GM21423 (cell line): Measurements from ENCODE around the gene RNF151.
"Not testable (repeated sequence)": the region's sequence is repeated elsewhere in the genome, so short reads cannot be mapped to it uniquely, and the experiment has no call there.

Source experiments
- ATAC-seq: cut with Tn5 transposase; IDR thresholded peaks from one replicate; pipeline ENCODE4 v1.9.1; 2021; ENCODE audit warnings: mild to moderate bottlenecking, moderate library complexity; ENCODE audit not compliant: unreplicated experiment

Gene RNF151

GRCh38 chr16:2004795-2005517, 38.3 kb downstream of the RNF151 start:
- ATAC-seq, result no peak

GRCh38 chr16:2005646-2006045, 39.0 kb downstream of the RNF151 start:
- ATAC-seq, result no peak

- no peak for ATAC-seq
These were observed 39.7 kb downstream of the RNF151 start for GRCh38 chr16:2006317-2006716.

- ATAC-seq, result no peak
These were observed 40.6 kb downstream of the RNF151 start for GRCh38 chr16:2007081-2007836.

- ATAC-seq, result no peak
These were observed 41.4 kb downstream of the RNF151 start for GRCh38 chr16:2008009-2008526.

- no peak for ATAC-seq
These were observed 42.0 kb downstream of the RNF151 start for GRCh38 chr16:2008631-2009163.

GRCh38 chr16:2009164-2009711, 42.6 kb downstream of the RNF151 start:
- ATAC-seq, result peak; percentile 28

GRCh38 chr16:2009791-2010510, 43.3 kb downstream of the RNF151 start, which contains the start of gene ZNF598:
Gene ZNF598 (minus strand): TSS chr16:2009821.
- ATAC-seq, result peak; percentile 84

- not testable (repeated sequence) for ATAC-seq
These were observed 45.1 kb downstream of the RNF151 start for GRCh38 chr16:2011726-2012125.

- no peak for ATAC-seq
These were observed 46.9 kb downstream of the RNF151 start for GRCh38 chr16:2013527-2013926.

- ATAC-seq, result no peak
These were observed 48.7 kb downstream of the RNF151 start for GRCh38 chr16:2015117-2015946.

GRCh38 chr16:2015947-2016208, 49.2 kb downstream of the RNF151 start:
- no peak for ATAC-seq

- ATAC-seq, result no peak
These were observed 49.8 kb downstream of the RNF151 start for GRCh38 chr16:2016407-2016922.
